ENCODE data around the gene MCRS1.
A peak's percentile ranks its signal among the peaks of the same experiment; 100 is the strongest.

MCRS1 gene

GRCh38 chr12:49550693-49551252 is 17.2 kb downstream of the MCRS1 start:
- no peak overlapping the region for H3K4me3 Mint-ChIP-seq
- no peaks in the 10 kb centered on the region for H3K9me3 Mint-ChIP-seq
- no peak for DNase-seq
- TF ChIP-seq CTCF (IDR thresholded peaks at IDR 0.05): no peak
- no peaks in the 10 kb centered on the region for H3K36me3 Mint-ChIP-seq (ENCODE audit: low read depth)
- H3K4me1 Mint-ChIP-seq: peaks cover 20% of the 10 kb centered on the region
- H3K27ac Mint-ChIP-seq: no peak overlapping the region
- H3K27me3 Mint-ChIP-seq (ENCODE audit: low read depth, poor library complexity): peaks cover 75% of the 10 kb centered on the region

GRCh38 chr12:49549735-49550692 is 17.9 kb downstream of the MCRS1 start:
- H3K9me3 Mint-ChIP-seq: no peaks in the 10 kb centered on the region
- peaks cover 25% of the 10 kb centered on the region for H3K4me1 Mint-ChIP-seq
- H3K27ac Mint-ChIP-seq: no peak overlapping the region
- no peak overlapping the region for H3K4me3 Mint-ChIP-seq
- no peak for DNase-seq
- peaks cover 82% of the 10 kb centered on the region for H3K27me3 Mint-ChIP-seq (ENCODE audit: low read depth, poor library complexity)
- no peak for TF ChIP-seq CTCF (IDR thresholded peaks at IDR 0.05)
- no peaks in the 10 kb centered on the region for H3K36me3 Mint-ChIP-seq (ENCODE audit: low read depth)

- peak; percentile 37 for TF ChIP-seq CTCF (IDR thresholded peaks at IDR 0.05)
- Mint-ChIP-seq H3K9me3 (no peaks in the 10 kb centered on the region), H3K27me3 (ENCODE audit: low read depth, poor library complexity) (peaks cover 92% of the 10 kb centered on the region), H3K27ac (no peak overlapping the region), H3K4me1 (peaks cover 31% of the 10 kb centered on the region), H3K36me3 (ENCODE audit: low read depth) (no peaks in the 10 kb centered on the region), H3K4me3 (peak overlapping the region; percentile 71)
- DNase-seq: peak; percentile 74
These were observed 18.9 kb downstream of the MCRS1 start for GRCh38 chr12:49548822-49549648.

- H3K4me1 Mint-ChIP-seq: peaks cover 31% of the 10 kb centered on the region
- H3K9me3 Mint-ChIP-seq: no peaks in the 10 kb centered on the region
- H3K27ac Mint-ChIP-seq: no peak overlapping the region
- DNase-seq: no peak
- no peak overlapping the region for H3K4me3 Mint-ChIP-seq
- H3K27me3 Mint-ChIP-seq (ENCODE audit: low read depth, poor library complexity): peaks cover 94% of the 10 kb centered on the region
- no peak for TF ChIP-seq CTCF (IDR thresholded peaks at IDR 0.05)
- H3K36me3 Mint-ChIP-seq (ENCODE audit: low read depth): no peaks in the 10 kb centered on the region
These were observed 19.5 kb downstream of the MCRS1 start for GRCh38 chr12:49548481-49548821.

GRCh38 chr12:49547090-49547690 is 20.8 kb downstream of the MCRS1 start:
- DNase-seq: no peak
- Mint-ChIP-seq H3K27ac (peak overlapping the region; percentile 77), H3K36me3 (ENCODE audit: low read depth) (no peaks in the 10 kb centered on the region), H3K9me3 (no peaks in the 10 kb centered on the region), H3K27me3 (ENCODE audit: low read depth, poor library complexity) (peaks cover 96% of the 10 kb centered on the region), H3K4me3 (no peak overlapping the region), H3K4me1 (peaks cover 34% of the 10 kb centered on the region)
- TF ChIP-seq CTCF (IDR thresholded peaks at IDR 0.05): no peak

Measured in nephron progenitor cell (in vitro differentiated cells).